H54 (cell line): ENCODE data around the gene RNLS.

Experiments
- DNase-seq: peaks from one replicate; pipeline ENCODE4 v3.0.0; 2011; ENCODE audit warnings: low spot score, mixed read lengths; ENCODE audit not compliant: insufficient read length
- FAIRE-seq: peaks from 3 replicates; lab custom pipeline; 2011; peaks lifted over from hg19 to GRCh38; lab: Jason Lieb, UNC
- POLR2A ChIP-seq: IDR thresholded peaks from 2 replicates; pipeline ENCODE4 v1.6.1; 2011; ENCODE audit warnings: low read depth, mild to moderate bottlenecking, low read length

The RNLS gene

DNA sequence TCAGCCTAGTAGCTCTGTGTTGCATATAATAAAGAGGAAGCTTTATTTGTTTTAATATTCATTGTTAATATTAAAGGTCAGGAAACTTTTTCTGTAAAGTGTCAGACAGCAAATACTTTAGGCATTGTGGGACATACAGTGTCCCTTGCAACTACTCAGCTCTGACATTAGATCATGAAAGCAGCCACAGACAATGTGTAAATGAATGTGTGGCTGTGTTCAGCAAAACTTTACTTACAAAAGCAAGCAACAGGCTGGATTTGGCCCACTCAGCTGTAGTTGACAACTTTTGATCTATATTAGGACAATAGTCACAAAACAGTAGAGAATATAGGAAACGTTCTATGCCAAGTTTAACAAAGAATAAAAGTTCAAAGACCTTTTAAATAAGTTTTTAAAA is 173.3 kb downstream of the RNLS start:
- FAIRE-seq (peak; percentile 80), DNase-seq (no peak)
- no peak for TF ChIP-seq POLR2A

DNA sequence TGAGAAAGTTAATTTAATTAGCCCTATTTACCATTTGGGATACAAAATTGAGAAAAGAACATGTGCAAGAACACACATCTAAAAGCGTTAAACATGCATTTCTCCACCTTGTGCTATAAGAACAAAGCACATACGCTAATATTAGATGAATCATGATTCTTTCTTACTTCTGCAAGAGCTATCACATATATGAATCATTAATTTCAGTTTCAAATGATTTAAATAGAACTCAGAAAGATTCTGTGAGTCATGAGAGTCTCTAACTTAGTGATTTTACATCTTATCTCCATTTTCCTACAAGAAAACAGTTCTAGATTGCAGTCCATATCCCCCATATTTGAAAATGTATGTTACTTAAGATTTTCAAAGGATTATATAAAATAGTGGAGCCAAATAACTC is 173.9 kb downstream of the RNLS start:
- peak; percentile 53 for FAIRE-seq
- no peak for DNase-seq
- no peak for TF ChIP-seq POLR2A

DNA sequence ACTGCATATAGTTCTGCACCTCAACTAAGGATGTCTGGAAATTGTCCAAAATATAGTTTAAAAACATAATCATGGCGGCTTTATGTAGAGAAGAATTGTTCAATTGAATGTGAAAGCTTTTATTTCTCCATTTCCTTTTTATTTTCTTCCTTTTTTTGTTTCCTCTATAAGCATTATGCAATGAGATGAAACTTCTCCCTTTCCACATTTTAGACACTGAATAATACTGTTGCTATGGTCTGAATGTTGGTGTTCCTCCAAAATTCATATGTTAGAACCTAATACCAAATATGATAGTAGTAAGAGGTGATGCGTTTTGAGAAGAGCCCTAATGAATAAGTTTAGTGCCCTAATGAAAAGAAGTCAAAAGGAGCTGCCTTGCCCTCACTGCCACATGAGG is 175.0 kb downstream of the RNLS start:
- FAIRE-seq (no peak), DNase-seq (no peak)
- no peak for TF ChIP-seq POLR2A

DNA sequence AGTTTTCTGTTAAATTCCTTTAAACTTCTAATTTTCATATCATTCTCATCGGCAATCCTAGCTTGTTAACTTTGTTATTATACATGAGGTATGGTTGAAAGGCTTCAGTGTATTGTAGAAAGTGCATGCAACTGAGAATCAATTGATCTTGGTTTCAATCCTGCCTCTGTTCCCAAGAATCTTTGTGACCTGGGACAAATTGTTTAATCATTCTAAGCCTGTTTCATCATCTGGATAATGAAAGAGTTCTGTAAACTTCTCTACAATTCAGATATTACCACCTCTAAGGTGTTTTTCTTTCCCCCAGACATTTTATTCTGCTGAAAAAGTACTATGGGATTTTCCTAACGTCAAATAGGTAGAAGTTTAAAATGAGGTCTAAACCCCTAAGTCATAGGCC is 179.0 kb downstream of the RNLS start:
- no peak for TF ChIP-seq POLR2A
- FAIRE-seq (peak; percentile 58), DNase-seq (no peak)

DNA sequence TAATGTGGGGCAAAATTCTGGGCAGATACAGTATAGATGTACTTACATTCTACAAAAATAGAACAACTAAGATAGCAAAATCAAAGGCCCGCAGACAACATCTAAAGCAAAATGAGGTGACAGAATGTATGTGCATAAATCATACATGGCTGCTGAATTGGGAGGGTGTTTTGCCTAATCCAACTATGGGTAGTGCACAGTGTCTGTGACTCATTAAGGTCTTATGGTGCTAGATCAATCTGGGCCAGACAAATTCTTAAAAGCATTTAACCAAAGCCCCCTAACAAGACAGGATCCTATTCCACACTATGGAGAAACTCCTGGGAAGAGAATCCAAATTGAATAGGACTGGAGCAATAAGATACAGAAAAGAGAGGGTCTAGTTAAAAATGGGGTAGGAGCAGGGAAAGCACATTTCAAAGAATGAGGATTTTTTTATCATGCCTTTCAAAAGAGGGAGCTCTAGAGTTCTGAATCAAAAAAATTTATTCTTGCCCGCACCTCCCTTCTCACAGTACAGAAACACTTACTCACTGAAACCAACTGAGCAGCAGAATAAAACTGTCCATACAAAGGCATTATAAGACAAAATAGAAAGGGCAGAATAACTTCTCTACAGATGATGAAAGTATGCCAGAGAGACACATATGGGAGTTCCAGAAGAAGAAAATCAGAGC is 181.3 kb downstream of the RNLS start:
- FAIRE-seq = peak; percentile 96
- no peak for DNase-seq

DNA sequence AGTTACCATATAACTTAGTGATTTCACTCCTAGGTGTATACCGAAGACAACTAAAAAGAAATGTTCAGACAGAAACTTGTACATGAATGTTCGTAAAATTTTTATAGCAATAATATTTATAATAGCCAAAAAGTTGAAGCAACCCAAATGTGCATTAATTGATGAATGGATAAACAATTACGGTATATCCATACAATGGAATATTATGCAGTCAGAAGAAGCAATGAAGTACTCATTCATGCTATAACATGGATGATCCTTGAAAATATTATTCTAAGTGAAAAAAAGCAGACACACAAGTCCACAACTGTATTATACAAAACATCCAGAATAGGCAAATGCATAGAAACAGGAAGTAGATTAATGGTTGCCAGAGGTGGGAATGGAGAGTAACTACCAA is 183.9 kb downstream of the RNLS start:
- DNase-seq = no peak
- no peak for TF ChIP-seq POLR2A
- FAIRE-seq = no peak

More for the DNA sequence above, 181.3 kb downstream of the RNLS start:
- TF ChIP-seq POLR2A = no peak

DNA sequence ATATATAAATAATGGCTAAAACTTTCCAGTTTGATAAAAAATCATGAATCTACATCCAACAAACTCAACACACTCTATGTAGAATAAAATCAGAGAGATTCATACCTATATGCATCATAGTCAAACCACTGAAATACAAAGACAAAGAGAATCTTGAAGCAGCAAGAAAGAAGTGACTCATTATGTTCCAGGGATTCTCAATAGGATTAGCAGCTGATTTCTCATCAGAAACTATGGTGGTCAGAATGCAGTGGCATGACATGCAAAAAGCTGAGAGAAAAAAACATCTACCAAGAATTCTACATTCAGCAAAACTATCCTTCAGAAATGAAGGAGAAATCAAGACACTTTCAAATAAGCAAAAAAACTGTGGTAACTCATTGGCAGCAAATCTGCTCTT is 187.4 kb downstream of the RNLS start:
- no peak for TF ChIP-seq POLR2A
- DNase-seq (no peak), FAIRE-seq (peak; percentile 78)

DNA sequence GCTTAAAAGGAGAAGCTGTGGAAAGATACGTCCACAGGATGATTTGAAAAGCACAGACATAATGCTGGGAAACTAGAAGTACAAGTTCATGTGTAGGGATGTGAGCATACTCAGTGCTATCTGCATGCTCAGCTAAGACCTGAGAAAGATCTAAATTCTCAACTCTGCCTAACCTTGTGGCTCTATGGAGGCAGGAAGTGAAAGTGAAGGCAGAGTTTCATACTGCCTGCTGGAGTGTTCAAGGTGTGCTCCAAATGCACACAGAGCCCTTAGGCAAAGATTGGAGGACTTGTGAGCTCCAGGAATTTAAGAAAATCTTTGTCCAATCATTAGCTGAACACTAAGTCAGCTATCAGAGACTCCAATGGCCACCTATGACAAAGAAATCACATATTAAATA is 190.9 kb downstream of the RNLS start:
- no peak for DNase-seq
- TF ChIP-seq POLR2A = no peak
- FAIRE-seq = peak; percentile 84

DNA sequence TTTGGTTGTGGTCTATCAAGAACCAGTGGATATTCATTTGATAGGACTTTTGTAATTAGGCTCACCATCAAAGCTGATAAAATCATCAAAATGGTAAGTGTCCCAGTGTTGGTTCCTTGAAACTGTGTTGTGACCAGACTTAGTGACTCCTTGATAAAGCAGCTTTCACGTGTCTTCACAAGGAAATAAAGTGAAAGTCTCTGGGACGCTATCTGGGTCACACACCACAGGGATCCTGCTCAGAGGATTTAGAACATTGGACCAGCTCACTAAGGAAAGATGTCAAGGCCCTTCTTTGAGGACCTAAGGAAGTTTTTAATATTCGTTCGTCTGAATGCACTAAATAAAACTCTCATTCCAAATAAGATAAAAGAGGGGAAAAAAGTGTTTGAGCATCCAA is 193.1 kb downstream of the RNLS start:
- no peak for DNase-seq
- no peak for TF ChIP-seq POLR2A
- no peak for FAIRE-seq

DNA sequence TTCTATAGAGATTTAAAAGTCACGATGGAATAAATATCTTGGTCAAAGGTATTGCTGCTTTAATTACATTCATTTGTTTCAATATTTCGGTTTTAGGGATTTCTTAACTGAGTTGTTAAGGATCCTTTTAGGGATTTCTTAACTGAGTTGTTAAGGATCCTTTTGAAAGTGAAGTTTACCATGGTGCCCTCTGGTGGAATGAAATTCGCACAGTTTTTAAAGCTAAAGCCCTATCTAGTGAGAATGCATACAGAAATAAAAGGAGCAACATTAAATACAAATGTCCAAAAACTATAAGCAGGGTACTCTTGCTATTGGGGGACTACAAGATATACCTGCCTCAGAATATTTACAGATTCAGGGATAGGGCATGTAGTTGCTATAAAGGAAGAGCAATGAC is 193.7 kb downstream of the RNLS start:
- no peak for TF ChIP-seq POLR2A
- FAIRE-seq (peak; percentile 92), DNase-seq (no peak)

DNA sequence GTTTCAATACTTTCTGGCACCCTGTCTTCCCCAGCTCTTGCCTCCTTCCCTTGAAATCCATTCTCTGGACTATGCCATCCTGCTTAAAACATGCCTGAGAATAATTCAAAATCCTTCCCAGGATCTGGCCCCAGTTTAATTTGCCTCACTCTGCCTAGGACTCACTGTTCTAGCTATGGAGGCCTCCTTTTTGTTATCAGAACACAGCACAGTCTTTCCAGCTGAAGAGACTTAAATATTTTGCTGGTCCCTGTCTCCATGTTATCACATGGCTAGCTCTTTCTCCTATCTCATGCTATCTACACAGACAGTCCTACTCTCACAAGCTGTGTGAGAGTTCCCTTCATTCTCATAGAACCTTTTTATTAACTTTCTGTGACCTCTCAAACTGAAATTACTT is 194.8 kb downstream of the RNLS start:
- FAIRE-seq (no peak), DNase-seq (no peak)
- TF ChIP-seq POLR2A = no peak

DNA sequence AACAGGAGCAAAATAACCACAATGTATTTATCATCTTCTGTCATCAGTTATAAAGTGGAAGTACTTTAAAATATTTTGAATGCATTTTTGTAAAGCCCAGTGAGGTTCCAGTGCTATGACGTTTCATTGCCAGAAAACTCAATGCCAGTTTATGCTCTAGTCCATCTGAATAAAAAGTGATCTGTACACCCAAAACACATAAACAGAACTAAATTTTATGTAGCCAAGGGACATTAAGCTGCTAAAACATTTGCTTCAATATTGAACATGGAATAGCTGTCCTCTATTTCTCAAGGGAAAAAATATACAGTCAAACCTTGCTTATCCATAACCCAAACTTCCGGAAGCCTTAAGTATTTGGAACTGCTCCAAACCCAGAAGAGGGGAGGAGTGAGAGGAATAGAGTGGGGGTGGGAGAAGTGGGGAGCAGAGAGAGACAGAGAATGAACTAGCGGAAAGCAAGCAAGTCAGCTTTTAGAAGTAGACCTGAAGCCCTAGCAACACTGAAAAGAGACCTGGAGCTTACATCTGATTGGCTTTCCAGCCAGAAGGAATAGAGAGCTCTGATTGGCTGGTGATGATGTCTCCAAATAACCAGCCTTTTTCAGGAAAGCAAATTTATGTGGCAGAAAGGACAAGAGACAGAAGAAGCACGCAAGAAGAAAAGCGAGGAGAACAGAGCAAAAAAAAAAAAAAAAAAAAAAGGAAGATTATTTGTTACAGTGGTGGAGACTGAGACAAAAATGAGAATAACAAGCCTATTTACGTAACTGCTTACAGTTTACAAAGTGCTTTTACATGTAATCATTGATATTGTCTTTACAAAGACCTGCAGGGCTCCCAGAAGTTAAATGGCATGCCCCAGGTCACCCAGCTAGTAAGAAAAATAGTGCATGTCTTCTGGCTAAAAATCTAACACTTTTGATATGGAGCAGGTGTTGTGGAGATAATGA is 196.0 kb downstream of the RNLS start:
- FAIRE-seq = no peak
- TF ChIP-seq POLR2A = no peak
- DNase-seq = peak; percentile 25

DNA sequence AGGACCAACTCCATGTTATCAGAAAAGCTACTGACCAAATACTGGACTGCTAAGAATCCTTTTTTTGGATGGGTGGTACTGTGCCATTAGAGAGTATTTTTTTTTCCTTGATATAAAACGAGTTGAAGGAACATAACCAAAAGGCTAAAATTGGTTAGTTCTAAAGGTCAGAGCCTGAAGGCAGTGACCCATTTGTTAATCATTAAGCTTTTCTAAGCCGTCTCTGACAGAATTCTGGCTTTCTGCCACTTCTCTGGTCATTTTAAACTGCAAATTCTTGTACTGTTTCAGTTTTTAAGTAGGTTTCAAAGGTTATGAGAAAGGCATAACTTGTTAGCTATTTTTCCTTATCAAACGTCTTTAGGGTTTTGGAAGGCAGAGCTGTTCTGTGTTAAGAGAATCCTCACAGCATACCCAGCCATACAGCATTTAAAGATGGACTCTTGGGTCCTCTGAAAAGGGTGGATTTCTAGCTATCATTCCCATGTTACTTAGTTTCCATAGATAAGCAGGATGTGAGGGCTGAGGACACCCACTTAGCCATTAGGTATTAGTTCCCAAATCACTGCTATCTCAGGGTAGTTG is 196.8 kb downstream of the RNLS start:
- FAIRE-seq = no peak
- TF ChIP-seq POLR2A = no peak
- no peak for DNase-seq

DNA sequence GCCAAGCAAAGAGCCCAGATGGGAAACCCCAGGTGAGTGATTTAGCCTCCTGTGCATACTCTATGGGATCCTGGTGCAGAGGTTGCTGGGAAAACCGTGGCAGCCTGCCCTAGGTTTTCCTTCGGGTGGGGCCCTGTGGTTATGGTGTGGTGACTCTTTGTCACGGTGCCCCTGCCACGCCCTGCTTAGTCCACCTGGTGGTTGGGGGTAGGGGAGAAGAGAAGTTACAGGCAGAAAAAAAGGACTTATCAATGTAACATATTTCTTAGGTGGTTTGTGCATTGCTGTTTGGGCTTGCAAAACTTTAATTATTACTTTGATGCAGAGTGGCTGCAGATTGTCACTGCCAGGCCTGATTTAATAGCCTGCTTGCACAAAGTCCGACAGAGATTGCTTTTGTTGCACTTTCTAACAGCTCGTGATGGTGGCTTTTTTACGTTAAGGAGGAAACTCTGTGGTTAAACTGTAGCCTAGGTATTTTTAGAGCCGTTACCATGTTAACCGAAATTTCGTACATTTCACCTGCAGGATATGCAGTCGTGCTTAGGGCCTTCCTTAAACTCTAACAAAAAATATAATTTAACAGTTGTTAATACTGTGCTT is 197.4 kb downstream of the RNLS start:
- peak; percentile 100 for FAIRE-seq

More for the DNA sequence above, 197.4 kb downstream of the RNLS start:
- peak; percentile 29 for DNase-seq
- TF ChIP-seq POLR2A = no peak
